CD8-positive, alpha-beta memory T cell (primary cell): ENCODE data around the gene LRFN2. TPM values are rescaled to one million over a fixed set of nuclear protein-coding genes. Genes with fewer than 3 reads are reported as not detected.
A peak's percentile ranks its signal among the peaks of the same experiment; 100 is the strongest.

Experiments
- CTCF ChIA-PET: fragments of 350-600 bp; sonication (Branson Sonifier 250); formaldehyde crosslinking; loops from one replicate; lab custom pipeline; 2021; ENCODE audit warnings: antibody characterized with exemption; lab: Charles Lee
- POLR2A ChIA-PET: fragments of 350-600 bp; sonication (Branson Sonifier 250); formaldehyde crosslinking; loops from one replicate; lab custom pipeline; 2021; ENCODE audit warnings: antibody characterized with exemption; lab: Charles Lee
- DNase-seq, 5 donors: peaks; one replicate each; pipeline versions ENCODE4 v3.0.0 to v3.0.0-alpha.2; 2020 to 2022; ENCODE audit warnings: mixed read lengths in 1 of 5
- H3K27ac ChIP-seq: one replicate; pipeline ENCODE4 v1.7.0; 2013; ENCODE audit warnings: low read depth, mild to moderate bottlenecking, low read length, moderate library complexity
- H3K27me3 ChIP-seq: 2 replicates; pipeline ENCODE4 v1.7.0; 2013; ENCODE audit warnings: low read length, mild to moderate bottlenecking; ENCODE audit not compliant: insufficient read depth, poor library complexity, severe bottlenecking
- H3K36me3 ChIP-seq: 2 replicates; pipeline ENCODE4 v1.7.0; 2013; ENCODE audit warnings: mild to moderate bottlenecking, low read length, moderate library complexity; ENCODE audit not compliant: insufficient read depth
- H3K4me1 ChIP-seq: 2 replicates; pipeline ENCODE4 v1.7.0; 2013; ENCODE audit warnings: mild to moderate bottlenecking, low read length, moderate library complexity; ENCODE audit not compliant: insufficient read depth
- H3K4me3 ChIP-seq: 2 replicates; pipeline ENCODE4 v1.7.0; 2013; ENCODE audit warnings: mild to moderate bottlenecking, low read length
- H3K9me3 ChIP-seq: 2 replicates; pipeline ENCODE4 v1.7.0; 2013; ENCODE audit warnings: mild to moderate bottlenecking, low read length
- H3K27ac Mint-ChIP-seq, 8 donors: one replicate each; pipeline ENCODE4 v1.8.0; 2020 to 2021; ENCODE audit warnings: mixed read lengths in 8 of 8, mild to moderate bottlenecking in 6 of 8, inconsistent platforms in 3 of 8, moderate library complexity in 3 of 8
- H3K27me3 Mint-ChIP-seq, 2 donors: one replicate each; pipeline ENCODE4 v1.8.0; 2020 to 2021; ENCODE audit warnings: mixed read lengths in 2 of 2, mild to moderate bottlenecking in 1 of 2, moderate library complexity in 1 of 2
- H3K36me3 Mint-ChIP-seq, 3 donors: one replicate each; pipeline ENCODE4 v1.8.0; 2020 to 2021; ENCODE audit warnings: mixed read lengths in 3 of 3, inconsistent platforms in 1 of 3, mild to moderate bottlenecking in 1 of 3
- H3K4me1 Mint-ChIP-seq, 3 donors: one replicate each; pipeline ENCODE4 v1.8.0; 2020 to 2021; ENCODE audit warnings: mixed read lengths in 3 of 3, inconsistent platforms in 1 of 3, mild to moderate bottlenecking in 1 of 3
- H3K4me3 Mint-ChIP-seq, 7 donors: one replicate each; pipeline ENCODE4 v1.8.0; 2020 to 2021; ENCODE audit warnings: mixed read lengths in 7 of 7, mild to moderate bottlenecking in 6 of 7, moderate library complexity in 4 of 7, inconsistent platforms in 2 of 7
- H3K9me3 Mint-ChIP-seq, 5 donors: one replicate each; pipeline ENCODE4 v1.8.0; 2020 to 2022; ENCODE audit warnings: mixed read lengths in 5 of 5, mild to moderate bottlenecking in 3 of 5, moderate library complexity in 2 of 5, inconsistent platforms in 1 of 5
- polyA plus RNA-seq: library from polyadenylated mRNA; unstranded; fragments of 300-500 nt; fragmentation: Illumina TruSeq; gene quantifications from one replicate; pipeline ENCODE4 v1.2.3, GENCODE V29; 2021
- total RNA-seq, 2 experiments: library from RNA; stranded (reverse); gene quantifications; one replicate each; pipeline ENCODE4 v1.2.3, GENCODE V29; 2021

The LRFN2 gene
- total and polyA plus RNA-seq, 3 experiments from 2014 or later, result 0.29 TPM; not detected in 2

DNA sequence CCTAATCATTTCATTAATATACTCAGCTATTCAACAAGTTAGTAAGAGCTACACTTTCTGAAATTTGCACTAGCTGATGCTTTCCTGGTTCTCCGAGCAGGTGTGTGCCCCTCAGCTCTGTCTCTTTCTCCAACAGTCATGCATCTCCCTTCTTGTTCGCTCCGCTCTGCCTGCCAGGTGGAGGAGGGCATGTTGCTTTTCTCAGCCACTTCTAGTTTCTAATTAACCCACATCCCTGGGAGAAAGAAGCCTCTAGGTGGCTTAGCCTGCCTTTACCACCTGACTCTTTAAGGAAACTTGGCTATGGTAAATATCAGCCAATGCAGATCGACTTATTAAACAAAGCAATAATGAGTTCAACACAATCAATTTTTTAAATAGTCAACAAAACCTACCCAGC lies 34.2 kb downstream of the LRFN2 start:
- H3K36me3 ChIP-seq, result no peaks in the 10 kb centered on the region
- H3K9me3 ChIP-seq, result no peaks in the 10 kb centered on the region
- no peaks in the 10 kb centered on the region for H3K4me1 Mint-ChIP-seq
- H3K4me1 ChIP-seq, result no peaks in the 10 kb centered on the region
- ChIA-PET POLR2A (no interaction called here), CTCF (no interaction called here)
- no peak overlapping the region for H3K27ac ChIP-seq
- H3K4me3 Mint-ChIP-seq, result no peak overlapping the region
- H3K27ac Mint-ChIP-seq, result no peak overlapping the region
- no peaks in the 10 kb centered on the region for H3K36me3 Mint-ChIP-seq
- H3K27me3 Mint-ChIP-seq, result no peaks in the 10 kb centered on the region
- no peaks in the 10 kb centered on the region for H3K27me3 ChIP-seq
- no peak for DNase-seq
- no peaks in the 10 kb centered on the region for H3K9me3 Mint-ChIP-seq
- no peak overlapping the region for H3K4me3 ChIP-seq

- Histone ChIP-seq H3K4me1 (no peaks in the 10 kb centered on the region), H3K36me3 (no peaks in the 10 kb centered on the region), H3K9me3 (no peaks in the 10 kb centered on the region), H3K27ac (no peak overlapping the region), H3K4me3 (no peak overlapping the region), H3K27me3 (no peaks in the 10 kb centered on the region)
- Mint-ChIP-seq H3K36me3 (no peaks in the 10 kb centered on the region), H3K9me3 (no peaks in the 10 kb centered on the region), H3K4me1 (no peaks in the 10 kb centered on the region), H3K27ac (peak overlapping the region in 1 of 8 donors; percentile 16), H3K4me3 (no peak overlapping the region), H3K27me3 (peaks cover 0 to 5% of the 10 kb centered on the region in 2 donors)
- CTCF ChIA-PET, result no interaction called here
- POLR2A ChIA-PET, result no interaction called here
- no peak for DNase-seq
Measured at GRCh38 chr6:40551966-40552505, 35.1 kb downstream of the LRFN2 start.

GRCh38 chr6:40550202-40551101 lies 36.7 kb downstream of the LRFN2 start:
- Histone ChIP-seq H3K4me3 (no peak overlapping the region), H3K4me1 (no peaks in the 10 kb centered on the region), H3K9me3 (no peaks in the 10 kb centered on the region), H3K27ac (no peak overlapping the region), H3K27me3 (no peaks in the 10 kb centered on the region), H3K36me3 (no peaks in the 10 kb centered on the region)
- H3K27ac Mint-ChIP-seq, result no peak overlapping the region
- ChIA-PET POLR2A (no interaction called here), CTCF (no interaction called here)
- DNase-seq, result no peak
- no peaks in the 10 kb centered on the region for H3K36me3 Mint-ChIP-seq
- H3K4me1 Mint-ChIP-seq, result no peaks in the 10 kb centered on the region
- H3K9me3 Mint-ChIP-seq, result no peaks in the 10 kb centered on the region
- H3K27me3 Mint-ChIP-seq, result peaks cover 0 to 5% of the 10 kb centered on the region in 2 donors
- no peak overlapping the region for H3K4me3 Mint-ChIP-seq

- H3K9me3 ChIP-seq, result no peaks in the 10 kb centered on the region
- H3K4me1 Mint-ChIP-seq, result no peaks in the 10 kb centered on the region
- no peak overlapping the region for H3K4me3 Mint-ChIP-seq
- H3K27ac Mint-ChIP-seq, result no peak overlapping the region
- H3K4me3 ChIP-seq, result no peak overlapping the region
- peaks cover 2 to 7% of the 10 kb centered on the region in 2 donors for H3K27me3 Mint-ChIP-seq
- H3K36me3 Mint-ChIP-seq, result no peaks in the 10 kb centered on the region
- no peaks in the 10 kb centered on the region for H3K4me1 ChIP-seq
- H3K27me3 ChIP-seq, result no peaks in the 10 kb centered on the region
- no peaks in the 10 kb centered on the region for H3K36me3 ChIP-seq
- no peaks in the 10 kb centered on the region for H3K9me3 Mint-ChIP-seq
- CTCF ChIA-PET, result no interaction called here
- H3K27ac ChIP-seq, result no peak overlapping the region
- DNase-seq, result no peak
- POLR2A ChIA-PET, result no interaction called here
Measured at GRCh38 chr6:40545954-40546353, 41.2 kb downstream of the LRFN2 start.

GRCh38 chr6:40543776-40544175 lies 43.4 kb downstream of the LRFN2 start:
- Histone ChIP-seq H3K27ac (no peak overlapping the region), H3K4me3 (no peak overlapping the region), H3K36me3 (no peaks in the 10 kb centered on the region), H3K27me3 (no peaks in the 10 kb centered on the region), H3K4me1 (no peaks in the 10 kb centered on the region), H3K9me3 (no peaks in the 10 kb centered on the region)
- Mint-ChIP-seq H3K9me3 (no peaks in the 10 kb centered on the region), H3K36me3 (no peaks in the 10 kb centered on the region), H3K27me3 (peaks cover 2 to 15% of the 10 kb centered on the region in 2 donors), H3K27ac (no peak overlapping the region), H3K4me1 (no peaks in the 10 kb centered on the region), H3K4me3 (no peak overlapping the region)
- ChIA-PET POLR2A (no interaction called here), CTCF (no interaction called here)
- no peak for DNase-seq

GRCh38 chr6:40543146-40543545 lies 44.0 kb downstream of the LRFN2 start:
- DNase-seq, result no peak
- H3K27ac ChIP-seq, result no peak overlapping the region
- H3K9me3 ChIP-seq, result no peaks in the 10 kb centered on the region
- no peaks in the 10 kb centered on the region for H3K4me1 ChIP-seq
- ChIA-PET POLR2A (no interaction called here), CTCF (no interaction called here)
- H3K4me3 ChIP-seq, result no peak overlapping the region
- Mint-ChIP-seq H3K27me3 (peaks cover 2 to 18% of the 10 kb centered on the region in 2 donors), H3K36me3 (no peaks in the 10 kb centered on the region), H3K27ac (no peak overlapping the region), H3K4me3 (no peak overlapping the region), H3K4me1 (no peaks in the 10 kb centered on the region), H3K9me3 (no peaks in the 10 kb centered on the region)
- no peaks in the 10 kb centered on the region for H3K27me3 ChIP-seq
- no peaks in the 10 kb centered on the region for H3K36me3 ChIP-seq

- no peaks in the 10 kb centered on the region for H3K9me3 Mint-ChIP-seq
- CTCF ChIA-PET, result no interaction called here
Measured at GRCh38 chr6:40542175-40542764, 44.9 kb downstream of the LRFN2 start.

GRCh38 chr6:40541556-40542174 lies 45.5 kb downstream of the LRFN2 start:
- no peaks in the 10 kb centered on the region for H3K27me3 ChIP-seq
- H3K4me3 Mint-ChIP-seq, result no peak overlapping the region
- H3K27ac ChIP-seq, result no peak overlapping the region
- ChIA-PET POLR2A (no interaction called here), CTCF (no interaction called here)
- peaks cover 7 to 15% of the 10 kb centered on the region in 2 donors for H3K27me3 Mint-ChIP-seq
- H3K4me1 ChIP-seq, result no peaks in the 10 kb centered on the region
- no peaks in the 10 kb centered on the region for H3K36me3 Mint-ChIP-seq
- no peaks in the 10 kb centered on the region for H3K9me3 ChIP-seq
- no peak for DNase-seq
- no peaks in the 10 kb centered on the region for H3K9me3 Mint-ChIP-seq
- no peak overlapping the region for H3K4me3 ChIP-seq
- no peak overlapping the region for H3K27ac Mint-ChIP-seq
- H3K4me1 Mint-ChIP-seq, result no peaks in the 10 kb centered on the region
- no peaks in the 10 kb centered on the region for H3K36me3 ChIP-seq

More at GRCh38 chr6:40542175-40542764, 44.9 kb downstream of the LRFN2 start:
- POLR2A ChIA-PET, result no interaction called here
- no peak for DNase-seq
- no peaks in the 10 kb centered on the region for H3K4me1 Mint-ChIP-seq
- Histone ChIP-seq H3K27ac (no peak overlapping the region), H3K27me3 (no peaks in the 10 kb centered on the region), H3K9me3 (no peaks in the 10 kb centered on the region), H3K4me3 (no peak overlapping the region), H3K4me1 (no peaks in the 10 kb centered on the region), H3K36me3 (no peaks in the 10 kb centered on the region)
- no peak overlapping the region for H3K27ac Mint-ChIP-seq
- H3K4me3 Mint-ChIP-seq, result no peak overlapping the region
- no peaks in the 10 kb centered on the region for H3K36me3 Mint-ChIP-seq
- peaks cover 2 to 13% of the 10 kb centered on the region in 2 donors for H3K27me3 Mint-ChIP-seq
